Osteoblast (primary cell): ENCODE measurements around the gene DMRT1. TPM values are rescaled to one million over a fixed set of nuclear protein-coding genes. Genes with fewer than 3 reads are reported as not detected.
A peak's percentile ranks its signal among the peaks of the same experiment; 100 is the strongest.

Experiments
- DNase-seq: peaks from one replicate; pipeline ENCODE4 v3.0.0; 2011; ENCODE audit warnings: low spot score, mixed read lengths; ENCODE audit not compliant: insufficient read length; ENCODE audit errors: missing footprints
- H2AFZ ChIP-seq: 2 replicates; pipeline ENCODE4 v1.6.0; 2011; ENCODE audit warnings: mild to moderate bottlenecking, low read length
- H3K27ac ChIP-seq: 2 replicates; pipeline ENCODE4 v1.5.1; 2011; ENCODE audit warnings: mild to moderate bottlenecking, low read depth, low read length, moderate library complexity
- H3K27me3 ChIP-seq: 2 replicates; pipeline ENCODE4 v1.6.0; 2012; ENCODE audit warnings: mild to moderate bottlenecking, control low read depth, inconsistent platforms, low read length, moderate library complexity; ENCODE audit not compliant: insufficient read depth
- H3K36me3 ChIP-seq: 2 replicates; pipeline ENCODE4 v1.5.1; 2011; ENCODE audit warnings: mild to moderate bottlenecking, low read length, control low read depth, moderate library complexity; ENCODE audit not compliant: insufficient read depth
- H3K4me1 ChIP-seq: 2 replicates; pipeline ENCODE4 v1.5.1; 2011; ENCODE audit warnings: mild to moderate bottlenecking, low read length, control low read depth, moderate library complexity; ENCODE audit not compliant: insufficient read depth
- H3K4me2 ChIP-seq: 2 replicates; pipeline ENCODE4 v1.6.0; 2011; ENCODE audit warnings: mild to moderate bottlenecking, low read length; ENCODE audit not compliant: insufficient read depth
- H3K4me3 ChIP-seq: fragments of 200-600 bp; sonication (generic); 3 replicates; pipeline ENCODE4 v1.5.1; 2012; ENCODE audit warnings: mild to moderate bottlenecking, low read length, inconsistent platforms; ENCODE audit not compliant: insufficient read depth
- H3K79me2 ChIP-seq: 2 replicates; pipeline ENCODE4 v1.6.0; 2012; ENCODE audit warnings: mild to moderate bottlenecking, low read length, control low read depth, inconsistent platforms; ENCODE audit not compliant: insufficient read depth
- H3K9me3 ChIP-seq: 2 replicates; pipeline ENCODE4 v1.5.1; 2011; ENCODE audit warnings: low read depth, low read length, control low read depth
- H4K20me1 ChIP-seq: 2 replicates; pipeline ENCODE4 v1.6.0; 2012; ENCODE audit warnings: mild to moderate bottlenecking, low read length, control low read depth; ENCODE audit not compliant: insufficient read depth
- small RNA-seq: library from RNA; depleted of rRNA; stranded (forward); fragments of <200 nt; gene quantifications from one replicate; pipeline ENCODE3, GENCODE V24; 2012
- total RNA-seq: library from RNA; depleted of rRNA; stranded (reverse); fragments of >200 nt; gene quantifications from 2 replicates; pipeline ENCODE4 v1.2.3, GENCODE V29; 2012
- TF ChIP-seq, protein P1 (sequence below): IDR thresholded peaks from 2 replicates; pipeline ENCODE4 v1.5.1; 2011; ENCODE audit warnings: mild to moderate bottlenecking, low read depth, low read length, moderate library complexity; ENCODE audit errors: extremely low read depth

DMRT1 gene
- total RNA-seq, 1 donor, result not detected

DNA sequence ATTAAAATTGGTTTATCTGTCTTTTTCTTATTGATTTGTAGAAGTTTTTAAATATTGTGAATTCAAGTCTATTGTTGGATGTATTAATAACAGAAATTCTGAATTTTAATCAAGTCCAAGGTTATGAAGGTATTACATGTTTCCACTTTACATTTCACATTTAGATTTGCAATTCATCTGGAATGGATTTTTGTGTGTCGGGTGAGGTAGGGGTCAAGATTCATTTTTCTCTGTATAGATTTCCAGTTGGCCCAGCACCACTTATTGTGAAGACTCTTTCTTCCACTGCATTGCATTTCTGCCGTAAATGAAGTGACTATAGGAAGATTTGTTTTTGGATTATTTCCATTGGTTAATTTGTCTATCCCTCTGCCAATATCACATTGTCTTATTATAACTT lies 173.1 kb downstream of the DMRT1 start:
- DNase-seq, result no peak
- H3K4me2 ChIP-seq, result no peak overlapping the region
- no peak overlapping the region for H3K27ac ChIP-seq
- H3K36me3 ChIP-seq, result no peaks in the 10 kb centered on the region
- no peak overlapping the region for H2AFZ ChIP-seq
- H3K4me3 ChIP-seq, result no peak overlapping the region
- no peaks in the 10 kb centered on the region for H4K20me1 ChIP-seq
- H3K79me2 ChIP-seq, result no peaks in the 10 kb centered on the region
- no peaks in the 10 kb centered on the region for H3K9me3 ChIP-seq
- TF ChIP-seq, protein P1, sequence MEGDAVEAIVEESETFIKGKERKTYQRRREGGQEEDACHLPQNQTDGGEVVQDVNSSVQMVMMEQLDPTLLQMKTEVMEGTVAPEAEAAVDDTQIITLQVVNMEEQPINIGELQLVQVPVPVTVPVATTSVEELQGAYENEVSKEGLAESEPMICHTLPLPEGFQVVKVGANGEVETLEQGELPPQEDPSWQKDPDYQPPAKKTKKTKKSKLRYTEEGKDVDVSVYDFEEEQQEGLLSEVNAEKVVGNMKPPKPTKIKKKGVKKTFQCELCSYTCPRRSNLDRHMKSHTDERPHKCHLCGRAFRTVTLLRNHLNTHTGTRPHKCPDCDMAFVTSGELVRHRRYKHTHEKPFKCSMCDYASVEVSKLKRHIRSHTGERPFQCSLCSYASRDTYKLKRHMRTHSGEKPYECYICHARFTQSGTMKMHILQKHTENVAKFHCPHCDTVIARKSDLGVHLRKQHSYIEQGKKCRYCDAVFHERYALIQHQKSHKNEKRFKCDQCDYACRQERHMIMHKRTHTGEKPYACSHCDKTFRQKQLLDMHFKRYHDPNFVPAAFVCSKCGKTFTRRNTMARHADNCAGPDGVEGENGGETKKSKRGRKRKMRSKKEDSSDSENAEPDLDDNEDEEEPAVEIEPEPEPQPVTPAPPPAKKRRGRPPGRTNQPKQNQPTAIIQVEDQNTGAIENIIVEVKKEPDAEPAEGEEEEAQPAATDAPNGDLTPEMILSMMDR, result no peak
- no peaks in the 10 kb centered on the region for H3K4me1 ChIP-seq
- H3K27me3 ChIP-seq, result no peaks in the 10 kb centered on the region

DNA sequence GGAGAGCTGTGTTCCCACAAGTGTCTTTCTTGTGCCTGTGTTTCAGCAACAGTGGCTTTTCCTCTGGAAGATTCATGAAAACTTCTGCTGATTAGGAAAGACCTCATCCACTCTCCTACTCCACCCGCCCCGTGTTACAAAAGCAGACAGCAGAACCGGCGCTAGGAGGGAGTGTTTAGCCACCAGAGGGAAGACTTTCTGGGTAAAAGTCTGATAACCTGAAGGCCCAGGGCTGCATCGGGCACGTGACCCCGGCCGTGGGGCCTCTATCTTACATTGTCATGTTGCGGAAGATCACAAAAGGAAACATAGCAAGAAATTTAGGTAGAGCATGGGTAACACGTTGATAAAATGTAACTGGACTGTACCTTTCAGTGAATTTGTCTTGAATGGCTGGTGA lies 176.6 kb downstream of the DMRT1 start:
- no peaks in the 10 kb centered on the region for H4K20me1 ChIP-seq
- no peak overlapping the region for H3K4me2 ChIP-seq
- peak; percentile 65 for DNase-seq
- no peak overlapping the region for H2AFZ ChIP-seq
- no peak overlapping the region for H3K4me3 ChIP-seq
- no peaks in the 10 kb centered on the region for H3K79me2 ChIP-seq
- TF ChIP-seq, protein P1, result peak; percentile 42
- H3K27ac ChIP-seq, result no peak overlapping the region
- H3K4me1 ChIP-seq, result no peaks in the 10 kb centered on the region
- H3K9me3 ChIP-seq, result no peaks in the 10 kb centered on the region
- H3K27me3 ChIP-seq, result no peaks in the 10 kb centered on the region
- H3K36me3 ChIP-seq, result no peaks in the 10 kb centered on the region

Small RNA genes within 50 kb of the gene (small RNA-seq; reads per million reads assigned to genes)
- gene RNU6-1073P, result not detected

Other genes with a start within 250 kb of the DMRT1 start
- not detected in 2 replicates for gene DMRT3, start 135.0 kb downstream of the DMRT1 start, total RNA-seq
- gene DMRT2, start 208.7 kb downstream of the DMRT1 start, total RNA-seq, result not detected in 2 replicates